IMR-90 (cell line): ENCODE data around the gene WBP11. TPM values are rescaled to one million over a fixed set of nuclear protein-coding genes. Genes with fewer than 3 reads are reported as not detected.
A peak's percentile ranks its signal among the peaks of the same experiment; 100 is the strongest.

Source experiments
- ATAC-seq: fragments of 200-7000 bp; cut with Tn5 transposase; 2 replicates; pipeline ENCODE4 v1.9.1; 2020; ENCODE audit warnings: low read depth, mild to moderate bottlenecking, moderate library complexity
- BruUV-seq: library from RNA; stranded (reverse); fragments of 400-500 nt; replicated peaks from 2 replicates; lab custom pipeline; 2021; lab: Mats Ljungman, UMichigan
- CTCF ChIA-PET: fragments of 300-600 bp; formaldehyde crosslinking; extraction: SDS; loops from one replicate; lab custom pipeline; 2021; ENCODE audit warnings: antibody characterized with exemption; lab: Yijun Ruan, JAX
- POLR2A ChIA-PET: fragments of 300-600 bp; sonication (Branson Sonifier 250); formaldehyde crosslinking; loops from one replicate; lab custom pipeline; 2022; ENCODE audit warnings: antibody characterized with exemption; ENCODE audit not compliant: unreplicated experiment; lab: Charles Lee
- DNase-seq: peaks from one replicate; pipeline ENCODE4 v3.0.0; 2013
- H2AFZ ChIP-seq: replicated peaks from 2 replicates; pipeline ENCODE3; 2013; ENCODE audit warnings: low read length, mild to moderate bottlenecking; ENCODE audit not compliant: poor library complexity
- H2AK5ac ChIP-seq: 2 replicates; pipeline ENCODE4 v1.6.1; 2013; ENCODE audit warnings: low read depth, low read length, inconsistent platforms
- H2AK9ac ChIP-seq: replicated peaks from 2 replicates; pipeline ENCODE3; 2013; ENCODE audit warnings: mild to moderate bottlenecking, low read depth, low read length, moderate library complexity; ENCODE audit not compliant: poor library complexity
- H2BK120ac ChIP-seq: 2 replicates; pipeline ENCODE4 v1.6.1; 2013; ENCODE audit warnings: low read depth, low read length, inconsistent platforms
- H2BK15ac ChIP-seq: 3 replicates; pipeline ENCODE4 v1.6.1; 2013; ENCODE audit warnings: low read depth, low read length, inconsistent platforms
- H2BK20ac ChIP-seq: 2 replicates; pipeline ENCODE4 v1.6.1; 2013; ENCODE audit warnings: low read depth, mild to moderate bottlenecking, inconsistent platforms, low read length, moderate library complexity
- H2BK5ac ChIP-seq: 2 replicates; pipeline ENCODE4 v1.6.1; 2013; ENCODE audit warnings: mild to moderate bottlenecking, low read depth, low read length, inconsistent platforms; ENCODE audit not compliant: poor library complexity, severe bottlenecking
- H3K14ac ChIP-seq: replicated peaks from 2 replicates; pipeline ENCODE4 v1.6.1; 2013; ENCODE audit warnings: low read depth, low read length, inconsistent platforms
- H3K18ac ChIP-seq: 2 replicates; pipeline ENCODE4 v1.6.1; 2013; ENCODE audit warnings: low read depth, low read length, control low read depth
- H3K23ac ChIP-seq: 2 replicates; pipeline ENCODE4 v1.6.1; 2013; ENCODE audit warnings: low read depth, low read length, inconsistent platforms
- H3K27ac ChIP-seq: 2 replicates; pipeline ENCODE4 v1.5.1; 2013; ENCODE audit warnings: mild to moderate bottlenecking, control low read depth, low read length; ENCODE audit not compliant: insufficient read depth
- H3K27me3 ChIP-seq: 2 replicates; pipeline ENCODE4 v1.6.1; 2013; ENCODE audit warnings: low read length; ENCODE audit not compliant: control insufficient read depth, insufficient read depth
- H3K36me3 ChIP-seq: 2 replicates; pipeline ENCODE4 v1.6.1; 2013; ENCODE audit warnings: low read length, mixed read lengths; ENCODE audit not compliant: control insufficient read depth, insufficient read depth
- H3K4ac ChIP-seq: 2 replicates; pipeline ENCODE4 v1.6.1; 2013; ENCODE audit warnings: low read depth, low read length, inconsistent platforms
- H3K4me1 ChIP-seq: 2 replicates; pipeline ENCODE4 v1.6.1; 2013; ENCODE audit warnings: low read length, mixed read lengths; ENCODE audit not compliant: control insufficient read depth, insufficient read depth
- H3K4me2 ChIP-seq: 2 replicates; pipeline ENCODE4 v1.6.1; 2013; ENCODE audit warnings: low read depth, mild to moderate bottlenecking, control low read depth, low read length, moderate library complexity
- H3K4me3 ChIP-seq: 2 replicates; pipeline ENCODE4 v1.5.1; 2013; ENCODE audit warnings: low read depth, mild to moderate bottlenecking, control low read depth, low read length, moderate library complexity; ENCODE audit not compliant: insufficient read depth
- H3K56ac ChIP-seq: 2 replicates; pipeline ENCODE4 v1.6.1; 2013; ENCODE audit warnings: low read length, inconsistent platforms; ENCODE audit not compliant: insufficient read depth; ENCODE audit errors: extremely low read depth
- H3K79me1 ChIP-seq, 2 experiments: 2 replicates each; pipeline ENCODE4 v1.6.1; 2013; ENCODE audit warnings: low read length in 2 of 2, inconsistent platforms in 1 of 2, low read depth in 1 of 2
- H3K9ac ChIP-seq: 2 replicates; pipeline ENCODE4 v1.6.1; 2013; ENCODE audit warnings: low read depth, low read length, control low read depth
- H3K9me1 ChIP-seq: 2 replicates; pipeline ENCODE4 v1.6.1; 2013; ENCODE audit warnings: low read length, inconsistent platforms; ENCODE audit not compliant: insufficient read depth
- H3K9me3 ChIP-seq: 2 replicates; pipeline ENCODE4 v1.6.1; 2013; ENCODE audit warnings: low read length; ENCODE audit not compliant: control insufficient read depth, insufficient read depth
- H4K20me1 ChIP-seq: 2 replicates; pipeline ENCODE4 v1.6.1; 2013; ENCODE audit warnings: low read length, inconsistent platforms; ENCODE audit not compliant: insufficient read depth
- H4K5ac ChIP-seq: 2 replicates; pipeline ENCODE4 v1.6.1; 2013; ENCODE audit warnings: mild to moderate bottlenecking, low read depth, low read length, control low read depth
- H4K8ac ChIP-seq, 2 experiments: 2 replicates each; pipeline ENCODE4 v1.6.1; 2013; ENCODE audit warnings: low read depth in 2 of 2, low read length in 2 of 2, control low read depth in 1 of 2, inconsistent platforms in 1 of 2
- H4K91ac ChIP-seq: 2 replicates; pipeline ENCODE4 v1.6.1; 2013; ENCODE audit warnings: low read depth, low read length, inconsistent platforms; ENCODE audit not compliant: insufficient read depth
- BHLHE40 ChIP-seq: fragments of 150-350 bp; IDR thresholded peaks from 2 replicates; pipeline ENCODE4 v1.6.1; 2016; ENCODE audit warnings: mild to moderate bottlenecking, low read depth, low read length
- CEBPB ChIP-seq: IDR thresholded peaks from 2 replicates; pipeline ENCODE4 v1.6.1; 2012; ENCODE audit warnings: low read depth, low read length, improper control_type of control experiment
- CHD1 ChIP-seq: IDR thresholded peaks from 2 replicates; pipeline ENCODE4 v1.6.1; 2012; ENCODE audit warnings: low read depth, low read length, improper control_type of control experiment
- MAFK ChIP-seq: IDR thresholded peaks from 2 replicates; pipeline ENCODE4 v1.6.1; 2012; ENCODE audit warnings: low read depth, low read length, improper control_type of control experiment
- MXI1 ChIP-seq: IDR thresholded peaks from 2 replicates; pipeline ENCODE4 v1.6.1; 2012; ENCODE audit warnings: low read depth, mild to moderate bottlenecking, low read length, moderate library complexity, borderline replicate concordance
- NFE2L2 ChIP-seq: fragments of 150-350 bp; IDR thresholded peaks from 2 replicates; pipeline ENCODE4 v1.6.1; 2016; ENCODE audit warnings: low read depth, mild to moderate bottlenecking, low read length
- POLR2A ChIP-seq: IDR thresholded peaks from 2 replicates; pipeline ENCODE4 v1.6.1; 2012; ENCODE audit warnings: mild to moderate bottlenecking, low read depth, low read length
- RAD21 ChIP-seq: IDR thresholded peaks from 2 replicates; pipeline ENCODE4 v1.6.1; 2012; ENCODE audit warnings: low read length, improper control_type of control experiment
- RCOR1 ChIP-seq: IDR thresholded peaks from 2 replicates; pipeline ENCODE4 v1.6.1; 2012; ENCODE audit warnings: mild to moderate bottlenecking, low read length, improper control_type of control experiment; ENCODE audit not compliant: insufficient replicate concordance
- RFX5 ChIP-seq: IDR thresholded peaks from 2 replicates; pipeline ENCODE4 v1.8.0; 2012; ENCODE audit warnings: low read depth, mild to moderate bottlenecking, low read length, moderate library complexity
- SMC3 ChIP-seq: fragments of 150-350 bp; IDR thresholded peaks from 2 replicates; pipeline ENCODE4 v1.6.1; 2016; ENCODE audit warnings: low read depth, mild to moderate bottlenecking, antibody characterized with exemption, low read length, moderate library complexity
- dilution Hi-C: fragments of 300-500 bp; cut with HindIII; formaldehyde crosslinking; loops from one replicate; pipeline ENCODE4 v1.14.3; 2018; ENCODE audit warnings: low sequenced_read_pairs; ENCODE audit not compliant: unreplicated experiment
- in situ Hi-C: fragments of 300-500 bp; cut with MboI; formaldehyde crosslinking; loops from 3 replicates; pipeline ENCODE4 v1.14.3; 2019; ENCODE audit warnings: low sequenced_read_pairs, inconsistent platforms, mixed read lengths
- intact Hi-C: fragments of 100-400 bp; cut with micrococcal nuclease; formaldehyde crosslinking; loops from 2 replicates; pipeline ENCODE4 v1.10.0; 2022
- polyA plus RNA-seq, 3 experiments: library from polyadenylated mRNA; depleted of rRNA; stranded (reverse); fragments of >200 nt; gene quantifications; 2 replicates each; pipeline ENCODE4 v1.2.3, GENCODE V29; 2012; ENCODE audit warnings: low replicate concordance in 1 of 3
- total RNA-seq: library from RNA; depleted of rRNA; stranded (reverse); fragments of >200 nt; gene quantifications from 2 replicates; pipeline ENCODE4 v1.2.3, GENCODE V29; 2012
- TF ChIP-seq, protein P1 (sequence below): fragments of 150-350 bp; IDR thresholded peaks from 2 replicates; pipeline ENCODE4 v1.6.1; 2017; ENCODE audit warnings: mild to moderate bottlenecking, antibody characterized with exemption, low read length, low read depth
- TF ChIP-seq, protein P2 (sequence below): conservative IDR thresholded peaks from 2 replicates; pipeline ENCODE4 v1.5.1; 2012; ENCODE audit warnings: mild to moderate bottlenecking, low read depth, low read length, improper control_type of control experiment

Gene WBP11
- total and polyA plus RNA-seq, 2 of the 4 experiments (the other 2 are of a cell fraction) = 2.5 to 18.3 TPM

DNA sequence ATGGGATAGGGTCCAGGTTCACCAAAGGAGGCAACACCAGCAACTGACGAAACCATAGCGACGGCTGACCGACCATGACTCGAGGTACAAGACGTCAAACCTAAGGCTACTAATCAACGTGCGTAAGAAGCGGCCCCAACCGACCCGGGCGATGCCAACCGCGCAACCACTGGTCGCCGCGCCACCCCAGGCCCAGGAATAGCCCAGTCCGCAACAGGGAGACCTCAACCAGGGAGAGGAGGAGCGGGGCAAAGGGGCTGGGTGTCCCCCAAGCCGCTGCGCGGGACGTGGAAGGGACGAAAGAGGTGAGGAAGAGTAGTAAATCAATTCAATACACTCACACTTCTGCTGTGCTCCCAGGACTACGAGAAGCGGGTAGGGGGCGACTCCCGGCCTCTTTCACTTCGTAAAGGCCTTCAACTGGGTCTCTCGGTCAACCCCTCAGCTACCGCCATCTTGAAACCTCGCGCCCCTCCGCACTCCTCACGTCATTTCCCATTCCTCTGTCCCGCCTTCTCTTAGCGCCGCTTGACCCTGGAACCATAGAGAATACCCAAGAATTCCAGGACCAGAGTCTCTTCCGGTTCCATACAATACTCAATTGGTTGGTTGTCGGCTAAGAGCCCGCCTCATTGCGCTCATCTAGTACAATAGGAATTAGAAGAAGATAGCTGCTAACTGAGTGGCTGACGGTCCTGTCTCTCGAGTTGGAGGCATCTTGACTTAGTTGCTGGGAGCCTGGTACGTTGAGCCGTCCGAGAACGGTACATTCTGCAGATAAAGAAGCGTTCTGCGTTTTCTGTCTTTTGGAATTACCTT is at the start of gene WBP11, which contains the start of gene C12orf60 (continued):
- TF ChIP-seq, protein P1, sequence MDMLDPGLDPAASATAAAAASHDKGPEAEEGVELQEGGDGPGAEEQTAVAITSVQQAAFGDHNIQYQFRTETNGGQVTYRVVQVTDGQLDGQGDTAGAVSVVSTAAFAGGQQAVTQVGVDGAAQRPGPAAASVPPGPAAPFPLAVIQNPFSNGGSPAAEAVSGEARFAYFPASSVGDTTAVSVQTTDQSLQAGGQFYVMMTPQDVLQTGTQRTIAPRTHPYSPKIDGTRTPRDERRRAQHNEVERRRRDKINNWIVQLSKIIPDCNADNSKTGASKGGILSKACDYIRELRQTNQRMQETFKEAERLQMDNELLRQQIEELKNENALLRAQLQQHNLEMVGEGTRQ = no peak
- TF ChIP-seq CHD1 (peak; percentile 97), NFE2L2 (peak; percentile 60; the same call in 1 of the 2 replicates)

DNA sequence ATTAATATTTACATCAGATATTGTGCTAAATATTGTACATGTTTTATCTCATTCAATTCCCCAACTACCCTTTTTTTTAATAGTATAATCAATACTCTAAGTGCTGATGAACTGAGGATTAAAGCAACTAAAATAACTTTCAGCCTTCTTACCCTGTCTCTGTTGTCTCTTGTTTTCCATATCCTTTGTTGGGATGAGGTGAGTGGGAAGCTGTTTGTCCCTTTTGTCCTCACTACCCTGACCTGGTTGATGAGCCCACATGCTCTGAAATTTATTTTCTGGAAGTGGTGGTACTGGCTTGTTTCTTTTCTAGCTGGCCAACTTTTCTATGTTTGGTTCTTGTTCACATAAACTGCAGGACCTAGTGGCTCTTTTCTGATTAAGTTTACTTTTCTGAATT is 49.6 kb upstream of the WBP11 start:
- peaks cover 2% of the 10 kb centered on the region; the same call in 1 of the 2 replicates for H3K4me1 ChIP-seq
- H3K27me3 ChIP-seq = no peaks in the 10 kb centered on the region
- H2BK5ac ChIP-seq = no peak overlapping the region
- no peak overlapping the region for H3K18ac ChIP-seq
- H3K9ac ChIP-seq = no peak overlapping the region
- no peak overlapping the region for H3K14ac ChIP-seq
- H2AK5ac ChIP-seq = no peak overlapping the region
- in situ Hi-C loops = no loop called here
- no peak overlapping the region for H3K4me2 ChIP-seq
- no peaks in the 10 kb centered on the region for H3K36me3 ChIP-seq
- ChIA-PET POLR2A (no interaction called here), CTCF (interaction anchor here (0.6 to 1.1 kb wide), 2 partner anchors 18 to 40 kb away, joined by 3 read pairs; no protein-coding TSS in a partner anchor)
- no peak overlapping the region for H3K4ac ChIP-seq
- no peak overlapping the region for H3K4me3 ChIP-seq
- TF ChIP-seq RAD21 (no peak), MAFK (no peak), MXI1 (no peak), CEBPB (no peak), CHD1 (no peak), SMC3 (no peak), RFX5 (no peak), NFE2L2 (no peak), RCOR1 (no peak), POLR2A (no peak), BHLHE40 (no peak)
- TF ChIP-seq, protein P2, sequence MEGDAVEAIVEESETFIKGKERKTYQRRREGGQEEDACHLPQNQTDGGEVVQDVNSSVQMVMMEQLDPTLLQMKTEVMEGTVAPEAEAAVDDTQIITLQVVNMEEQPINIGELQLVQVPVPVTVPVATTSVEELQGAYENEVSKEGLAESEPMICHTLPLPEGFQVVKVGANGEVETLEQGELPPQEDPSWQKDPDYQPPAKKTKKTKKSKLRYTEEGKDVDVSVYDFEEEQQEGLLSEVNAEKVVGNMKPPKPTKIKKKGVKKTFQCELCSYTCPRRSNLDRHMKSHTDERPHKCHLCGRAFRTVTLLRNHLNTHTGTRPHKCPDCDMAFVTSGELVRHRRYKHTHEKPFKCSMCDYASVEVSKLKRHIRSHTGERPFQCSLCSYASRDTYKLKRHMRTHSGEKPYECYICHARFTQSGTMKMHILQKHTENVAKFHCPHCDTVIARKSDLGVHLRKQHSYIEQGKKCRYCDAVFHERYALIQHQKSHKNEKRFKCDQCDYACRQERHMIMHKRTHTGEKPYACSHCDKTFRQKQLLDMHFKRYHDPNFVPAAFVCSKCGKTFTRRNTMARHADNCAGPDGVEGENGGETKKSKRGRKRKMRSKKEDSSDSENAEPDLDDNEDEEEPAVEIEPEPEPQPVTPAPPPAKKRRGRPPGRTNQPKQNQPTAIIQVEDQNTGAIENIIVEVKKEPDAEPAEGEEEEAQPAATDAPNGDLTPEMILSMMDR = no peak
- TF ChIP-seq, protein P1 = no peak
- H4K91ac ChIP-seq = no peak overlapping the region
- no peak overlapping the region for H2AK9ac ChIP-seq
- H4K20me1 ChIP-seq = no peaks in the 10 kb centered on the region
- H4K8ac ChIP-seq = no peak overlapping the region
- H3K23ac ChIP-seq = no peak overlapping the region
- dilution Hi-C loops = no loop called here
- no peaks in the 10 kb centered on the region for H3K79me1 ChIP-seq
- H2BK120ac ChIP-seq = no peak overlapping the region
- intact Hi-C loops = no loop called here
- no TSS peak for BruUV-seq
- no peak overlapping the region for H4K5ac ChIP-seq
- H3K9me3 ChIP-seq = no peaks in the 10 kb centered on the region
- no peaks in the 10 kb centered on the region; the same call in 1 of the 2 replicates for H3K9me1 ChIP-seq
- H3K27ac ChIP-seq = no peak overlapping the region
- no peak overlapping the region for H2AFZ ChIP-seq
- no peak for ATAC-seq
- DNase-seq = no peak
- H2BK15ac ChIP-seq = no peak overlapping the region
- H2BK20ac ChIP-seq = no peak overlapping the region
- no peak overlapping the region for H3K56ac ChIP-seq
